GM19238 (cell line): Measurements from ENCODE around the gene F11R.
"Not testable (repeated sequence)": the region's sequence is repeated elsewhere in the genome, so short reads cannot be mapped to it uniquely, and the experiment has no call there.

ENCODE experiments used
- DNase-seq: peaks from one replicate; pipeline ENCODE4 v3.0.0; 2011; ENCODE audit warnings: low spot score; ENCODE audit not compliant: insufficient read length

Gene F11R

DNA sequence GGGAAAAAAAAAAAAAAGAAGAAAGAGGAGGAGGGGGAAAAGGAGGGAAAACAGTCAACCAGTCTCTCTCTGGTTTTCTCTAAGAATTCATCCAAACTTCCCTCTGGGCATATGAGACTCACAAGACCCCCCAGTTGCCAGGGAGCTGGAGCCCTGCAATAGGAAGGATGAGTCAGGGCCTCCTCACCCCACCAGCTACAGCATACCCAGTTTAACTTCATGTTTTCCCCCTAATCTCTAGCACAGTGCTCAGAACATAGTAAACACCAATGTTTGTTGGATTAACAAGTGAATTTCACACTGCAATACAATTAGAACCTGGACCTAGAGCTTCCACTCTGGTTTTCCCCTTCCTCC, 7.8 kb downstream of the F11R start:
- no peak for DNase-seq

DNA sequence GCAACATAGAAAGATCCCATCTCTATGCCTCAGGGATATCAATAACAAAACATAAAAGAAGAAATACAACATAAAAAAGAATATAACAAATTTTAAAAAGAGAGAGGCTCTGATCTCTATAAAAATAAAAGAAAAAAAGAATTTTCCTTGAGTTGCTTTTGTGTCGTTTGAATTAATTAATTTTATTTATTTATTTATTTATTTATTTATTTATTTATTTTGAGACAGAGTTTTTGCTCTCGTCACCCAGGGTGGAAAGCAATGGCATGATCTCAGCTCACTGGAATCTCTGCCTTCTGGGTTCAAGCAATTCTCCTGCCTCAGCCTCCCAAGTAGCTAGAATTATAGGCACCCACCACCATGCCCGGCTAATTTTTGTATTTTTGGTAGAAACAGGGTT, 8.5 kb downstream of the F11R start:
- no peak for DNase-seq

DNA sequence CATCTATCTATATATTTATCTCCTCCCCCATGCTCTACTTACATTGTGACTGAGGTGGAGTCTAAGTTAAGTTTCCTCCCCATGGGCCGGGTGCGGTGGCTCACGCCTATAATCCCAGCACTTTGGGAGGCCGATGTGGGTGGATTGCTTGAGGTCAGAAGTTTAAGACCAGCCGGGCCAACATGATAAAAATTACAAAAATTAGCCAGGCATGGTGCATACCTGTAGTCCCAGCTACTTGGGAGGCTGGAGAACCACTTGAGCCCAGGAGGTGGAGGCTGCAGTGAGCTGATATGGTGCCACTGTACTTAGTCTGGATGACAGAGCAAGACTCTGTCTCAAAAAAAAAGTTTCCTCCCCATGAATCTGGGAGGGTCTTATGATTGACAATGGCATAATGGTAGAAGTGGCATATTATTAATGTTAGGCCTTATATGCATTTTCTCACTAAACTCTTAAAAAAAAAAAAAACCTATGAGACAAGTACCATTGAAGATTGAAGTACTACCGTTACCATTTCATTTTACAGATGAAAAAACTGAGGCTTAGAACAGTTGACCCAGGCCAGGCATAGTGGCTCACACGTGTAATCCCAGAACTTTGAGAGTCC, 11.2 kb downstream of the F11R start:
- DNase-seq, result no peak

DNA sequence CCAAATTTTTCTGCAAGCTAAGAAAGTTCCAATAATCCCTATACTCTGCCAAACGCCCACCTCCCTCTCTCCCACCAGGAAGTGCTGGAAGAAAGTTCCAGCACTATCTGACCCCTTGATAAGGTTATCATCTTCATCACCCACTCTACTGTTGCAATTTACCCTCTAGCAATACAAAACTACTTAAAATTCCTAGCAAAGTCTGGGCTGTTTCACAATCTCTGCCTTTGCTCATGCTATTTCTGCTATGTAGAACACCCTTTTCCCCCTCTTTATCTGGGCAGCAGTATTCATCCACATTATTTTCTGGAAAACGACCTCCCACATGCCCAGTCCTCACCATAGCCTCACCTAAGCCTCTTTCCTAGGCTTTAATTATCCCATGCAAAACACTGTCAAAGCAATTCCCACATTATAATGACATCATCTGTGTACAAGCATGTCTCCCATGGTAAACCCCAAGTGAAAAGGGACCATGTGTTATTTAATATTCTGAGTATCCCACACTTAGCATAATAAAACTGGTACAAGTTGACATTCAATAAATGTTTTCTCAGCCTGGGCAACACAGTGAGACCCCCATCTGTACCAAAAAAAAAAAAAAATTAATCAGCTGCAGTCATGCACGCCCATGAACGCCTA, 12.0 kb downstream of the F11R start:
- no peak for DNase-seq

DNA sequence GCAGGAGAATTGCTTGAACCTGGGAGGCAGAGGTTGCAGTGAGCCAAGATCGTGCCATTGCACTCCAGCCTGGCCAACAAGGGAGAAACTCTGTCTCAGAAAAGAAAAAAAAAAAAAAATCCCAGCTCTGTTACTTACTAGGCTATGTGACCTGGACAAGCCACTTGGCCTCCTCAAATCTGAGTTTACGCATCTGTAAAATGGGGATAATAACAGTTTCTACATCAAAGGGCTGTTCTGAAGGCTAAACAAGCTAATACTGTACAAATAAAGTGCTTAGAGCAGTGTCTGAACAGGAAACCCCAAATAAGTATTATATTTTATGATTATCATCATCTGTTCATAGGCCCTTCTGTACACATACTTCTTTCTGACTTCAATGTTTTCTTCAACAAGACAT, 13.6 kb downstream of the F11R start:
- DNase-seq, result no peak

DNA sequence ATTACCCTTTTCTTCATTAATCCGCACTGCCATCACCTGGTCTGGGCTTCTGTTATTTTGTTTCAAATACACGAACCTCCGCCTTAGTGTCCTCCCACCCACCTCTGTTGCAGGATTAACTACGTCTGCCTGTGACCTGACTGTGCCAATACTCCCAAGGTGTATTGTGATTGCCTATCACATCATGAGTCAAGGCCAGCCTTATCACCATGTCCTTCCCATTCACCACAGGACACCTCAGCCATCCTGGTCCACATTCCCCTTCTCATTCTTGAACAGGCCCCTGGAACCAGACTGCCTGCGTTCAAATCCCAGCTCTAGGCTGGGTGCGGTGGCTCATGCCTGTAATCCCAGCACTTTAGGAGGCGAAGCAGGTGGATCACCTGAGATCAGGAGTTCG, 14.4 kb downstream of the F11R start:
- DNase-seq, result no peak

DNA sequence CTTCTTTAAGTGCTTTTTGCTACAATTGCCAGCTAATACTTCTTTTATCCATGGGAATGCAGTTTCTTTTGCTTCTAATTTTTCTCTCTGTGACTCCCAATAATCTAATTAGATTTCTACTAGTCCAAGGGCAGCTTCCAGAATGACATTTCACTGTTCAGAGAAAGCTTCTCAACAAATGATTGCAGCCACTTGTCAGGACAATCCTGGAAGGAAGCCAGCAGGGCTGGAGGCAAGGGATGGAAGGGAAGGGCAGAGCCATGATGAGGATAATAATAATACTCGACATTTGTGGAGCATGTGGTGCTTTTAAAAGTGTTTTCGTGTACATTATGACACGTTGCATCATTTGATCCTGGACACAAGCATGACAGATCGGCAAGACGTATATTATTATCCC, 19.4 kb downstream of the F11R start:
- no peak for DNase-seq

DNA sequence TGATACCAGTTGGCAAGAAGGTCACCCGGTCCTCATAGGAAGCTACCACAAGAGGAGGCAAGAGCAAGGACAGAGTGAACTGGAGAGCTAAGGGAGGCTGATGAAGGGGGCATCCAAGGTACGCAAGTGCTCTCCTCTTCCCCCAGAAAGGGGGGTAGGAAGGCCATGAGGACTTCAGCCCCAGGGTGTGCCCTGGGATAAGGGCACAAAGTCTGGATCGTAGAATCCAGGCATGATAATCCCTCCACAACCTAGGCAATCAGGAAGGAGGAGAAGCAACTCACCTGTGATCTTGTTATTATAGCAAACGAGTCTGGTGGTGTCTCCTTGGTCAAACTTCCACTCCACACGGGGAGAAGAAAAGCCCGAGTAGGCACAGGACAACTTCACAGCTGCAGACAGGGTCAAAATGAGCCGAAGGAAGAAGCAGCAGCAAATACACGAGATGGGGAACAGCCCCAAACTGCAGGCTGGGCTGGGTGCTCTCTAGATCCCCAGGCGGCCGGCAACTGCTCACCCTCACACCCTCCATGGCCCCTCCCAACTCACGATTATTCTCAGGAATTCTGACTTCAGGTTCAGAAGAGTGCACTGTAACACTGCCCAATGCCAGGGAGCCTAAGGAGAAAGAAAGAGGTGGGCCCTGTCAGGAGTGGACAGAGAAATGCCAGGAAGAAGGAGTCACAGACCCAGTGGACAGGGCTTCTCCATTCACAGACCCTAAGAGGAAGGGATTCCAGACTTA, 20.0 kb downstream of the F11R start:
- DNase-seq, result no peak

DNA sequence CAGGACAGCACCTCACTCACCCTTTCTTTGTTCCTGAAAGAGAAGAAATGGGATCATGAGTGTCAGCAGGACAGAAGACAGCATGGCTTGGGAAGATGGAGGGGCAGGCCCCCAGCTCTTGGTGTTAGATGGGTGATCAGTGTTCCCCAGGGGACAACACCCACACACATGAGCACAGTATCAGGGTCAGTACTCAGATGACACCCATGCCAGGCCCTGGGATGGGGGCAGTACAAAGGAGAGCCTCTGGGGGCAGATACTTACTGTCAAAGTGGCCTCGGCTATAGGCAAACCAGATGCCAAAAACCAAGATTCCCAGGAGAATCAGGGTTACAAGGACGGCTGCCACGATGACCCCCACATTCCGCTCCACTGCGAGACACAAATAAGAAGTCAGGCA, 21.6 kb downstream of the F11R start:
- no peak for DNase-seq

DNA sequence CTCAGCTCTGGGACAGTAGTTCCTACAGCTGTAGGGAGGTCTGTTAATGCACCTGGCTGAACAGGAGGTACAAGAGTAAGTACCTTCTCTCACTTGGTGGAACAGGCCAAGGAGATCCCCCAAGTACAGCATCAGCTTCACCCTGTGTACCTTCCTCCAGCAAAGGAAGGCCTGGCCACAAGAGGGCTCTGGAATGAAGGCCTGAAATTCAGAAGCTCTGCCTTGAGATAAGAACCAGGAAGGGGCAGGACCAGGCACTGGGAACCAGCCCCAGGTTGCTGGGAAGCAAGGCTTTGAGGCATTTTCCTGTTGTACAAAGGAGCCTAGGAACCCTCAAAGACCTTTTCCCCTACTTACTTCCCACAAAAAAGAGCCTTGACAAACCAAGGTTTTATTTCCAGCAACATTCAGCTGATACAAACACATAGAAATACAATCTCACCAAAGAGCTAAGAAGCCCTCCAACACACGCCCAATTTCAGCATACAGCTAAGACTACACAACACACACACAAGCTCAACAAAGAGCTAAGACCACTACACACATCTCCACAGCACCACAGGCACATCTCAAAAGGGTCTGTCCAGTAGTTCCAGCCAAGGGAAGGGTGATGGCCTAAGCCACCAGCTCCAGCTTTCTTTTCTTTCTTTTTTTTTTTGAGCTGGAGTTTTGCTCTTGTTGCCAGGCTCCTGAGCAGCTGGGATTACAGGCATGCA, 23.5 kb downstream of the F11R start:
- DNase-seq, result peak; percentile 39

DNA sequence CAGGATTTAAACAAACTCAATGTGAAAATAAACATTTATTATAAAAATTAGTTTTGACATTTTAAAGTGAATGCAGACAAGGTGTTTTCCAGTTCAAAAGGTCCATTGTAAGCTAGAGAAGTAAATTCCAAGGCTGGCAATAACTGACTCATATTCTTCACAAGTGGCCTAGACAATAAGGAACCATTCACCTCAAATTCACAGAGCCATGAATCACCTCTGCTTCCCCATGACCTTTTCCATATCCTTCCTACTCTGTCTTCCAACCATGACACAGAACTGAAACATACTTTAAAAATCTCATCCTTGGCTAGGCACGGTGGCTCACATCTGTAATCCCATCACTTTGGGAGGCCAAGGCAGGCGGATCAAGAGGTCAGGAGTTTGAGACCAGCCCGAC, 24.8 kb downstream of the F11R start:
- no peak for DNase-seq

DNA sequence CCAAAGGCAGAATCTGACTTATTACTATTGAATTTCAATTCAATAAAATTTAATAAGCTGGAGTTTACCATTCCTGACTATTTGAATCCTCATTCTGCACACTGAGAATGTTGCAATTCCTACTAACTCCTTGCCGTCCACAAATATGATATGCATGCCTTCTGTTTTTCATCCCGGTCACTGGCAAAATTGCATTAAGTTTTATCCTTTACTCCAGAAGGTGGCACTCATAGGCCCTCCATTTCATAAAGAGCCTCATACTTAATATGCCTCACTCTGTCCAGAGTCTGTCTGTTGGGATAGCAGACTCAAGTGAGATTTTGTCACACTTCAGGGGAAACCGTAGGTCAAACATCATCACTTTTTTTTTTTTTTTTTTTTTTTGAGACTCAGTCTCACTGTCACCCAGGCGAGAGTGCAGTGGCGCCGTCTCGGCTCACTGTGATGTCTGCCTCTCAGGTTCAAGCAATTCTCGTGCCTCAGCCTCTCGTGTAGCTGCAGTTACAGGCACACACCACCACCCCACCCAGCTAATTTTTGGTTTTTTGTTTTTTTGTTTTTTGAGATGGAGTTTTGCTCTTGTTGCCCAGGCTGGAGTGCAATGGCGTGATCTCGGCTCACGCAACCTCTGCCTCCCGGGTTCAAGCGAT, 27.3 kb downstream of the F11R start:
- DNase-seq, result no peak

DNA sequence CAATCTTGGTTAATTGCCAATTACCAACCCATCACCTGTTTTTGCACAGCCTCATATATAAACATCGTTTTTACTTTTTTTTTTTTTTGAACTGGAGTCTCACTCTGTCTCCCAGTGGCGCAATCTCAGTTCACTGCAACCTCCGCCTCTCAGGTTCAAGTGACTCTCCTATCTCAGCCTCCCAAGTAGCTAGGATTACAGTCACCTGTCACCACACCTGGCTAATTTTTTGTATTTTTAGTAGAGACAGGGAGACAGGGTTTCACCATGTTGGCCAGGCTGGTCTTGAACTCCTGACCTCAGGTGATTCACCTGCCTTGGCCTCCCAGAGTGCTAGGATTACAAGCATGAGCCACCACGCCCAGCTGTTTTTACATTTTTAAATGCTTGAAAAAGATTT, 28.9 kb downstream of the F11R start:
- DNase-seq, result not testable (repeated sequence)

DNA sequence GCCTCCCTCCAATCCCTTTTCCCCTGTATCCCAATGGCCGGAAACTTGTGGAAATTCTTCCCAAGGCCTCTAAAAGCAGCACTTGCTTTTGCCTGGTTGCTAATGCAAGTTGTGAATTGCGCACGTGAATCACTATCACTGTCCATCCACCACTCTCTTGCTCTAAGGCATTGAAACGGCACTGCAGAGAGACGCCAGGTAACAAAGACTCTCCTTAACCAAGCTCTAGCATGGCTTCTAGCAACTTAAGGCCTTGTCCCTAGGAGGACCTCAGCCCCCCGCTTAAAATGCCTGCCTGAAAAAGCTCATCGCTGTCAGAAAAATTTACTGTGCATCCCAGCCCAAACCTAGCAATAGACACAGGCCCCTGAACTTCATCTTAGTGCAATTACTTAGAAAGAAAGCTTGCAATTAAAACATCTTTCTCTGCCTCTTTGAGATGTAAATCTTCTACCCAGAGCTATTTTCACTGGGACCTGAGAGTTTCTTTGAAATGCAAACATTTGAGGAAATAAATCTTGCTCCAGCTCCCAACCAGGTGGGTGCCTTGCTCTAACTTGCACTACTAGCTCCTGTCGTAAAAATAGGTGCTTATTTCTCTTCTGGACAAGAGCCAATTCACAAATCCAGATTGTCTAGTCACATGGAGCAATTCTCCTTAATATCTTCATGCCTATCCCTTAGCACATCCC, 33.4 kb downstream of the F11R start:
- no peak for DNase-seq

DNA sequence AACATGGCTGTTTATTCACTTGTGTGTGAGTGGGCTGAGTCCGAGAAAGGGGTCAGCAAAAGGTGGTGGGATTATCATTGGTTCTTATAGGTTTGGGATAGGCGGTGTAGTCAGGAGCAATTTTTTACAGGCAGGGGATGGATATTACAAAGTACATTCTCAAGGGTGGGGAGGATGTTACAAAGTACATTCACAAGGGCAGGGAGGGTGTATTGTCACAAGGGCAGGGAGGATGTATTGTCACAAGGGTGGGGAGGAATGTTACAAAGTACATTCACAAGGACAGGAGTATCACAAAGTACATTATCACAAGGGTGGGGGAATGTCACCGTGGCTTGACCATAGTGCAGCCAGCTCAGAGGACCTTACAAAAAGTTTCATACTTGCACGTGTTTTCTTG, 35.2 kb downstream of the F11R start:
- DNase-seq, result no peak

DNA sequence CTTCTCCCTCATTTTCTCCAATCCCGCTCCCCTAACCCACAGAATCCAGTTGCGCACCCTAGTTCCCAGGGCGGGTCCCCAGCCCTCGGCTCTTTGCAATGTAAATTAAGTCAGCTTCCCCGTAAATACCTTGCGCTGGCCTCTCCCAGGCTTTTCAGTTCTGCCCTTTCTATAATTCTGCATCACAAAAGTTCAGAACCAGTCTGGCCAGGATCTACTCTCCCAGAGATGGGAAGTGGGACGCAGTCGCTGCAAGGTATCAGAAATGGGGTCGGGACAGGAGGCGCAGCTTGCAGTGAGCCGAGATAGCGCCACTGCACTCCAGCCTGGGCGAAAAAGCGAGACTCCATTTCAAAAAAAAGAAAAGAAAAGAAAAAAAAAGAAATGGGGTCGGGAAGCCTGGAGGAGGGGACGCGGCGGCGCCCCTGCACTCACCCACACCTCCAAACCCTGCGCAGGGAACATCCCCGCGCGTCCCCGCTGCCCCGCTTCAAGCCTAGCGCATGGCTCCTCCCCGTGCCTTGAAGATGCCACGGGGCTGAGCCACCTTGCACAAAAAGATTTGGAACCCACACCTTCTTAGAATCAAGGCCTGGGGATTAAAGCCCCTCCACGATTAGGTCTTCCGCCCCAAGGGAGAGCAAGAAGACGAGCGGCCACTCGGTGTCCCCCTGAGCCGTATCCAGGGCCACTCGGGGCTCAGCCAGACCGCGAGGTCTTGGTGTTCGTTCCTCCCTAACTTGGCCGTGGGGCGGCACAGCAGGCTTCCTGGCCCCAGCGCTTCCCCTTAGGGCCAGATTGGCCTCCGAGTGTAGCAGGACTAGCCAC, 39.2 kb downstream of the F11R start:
- DNase-seq, result no peak

DNA sequence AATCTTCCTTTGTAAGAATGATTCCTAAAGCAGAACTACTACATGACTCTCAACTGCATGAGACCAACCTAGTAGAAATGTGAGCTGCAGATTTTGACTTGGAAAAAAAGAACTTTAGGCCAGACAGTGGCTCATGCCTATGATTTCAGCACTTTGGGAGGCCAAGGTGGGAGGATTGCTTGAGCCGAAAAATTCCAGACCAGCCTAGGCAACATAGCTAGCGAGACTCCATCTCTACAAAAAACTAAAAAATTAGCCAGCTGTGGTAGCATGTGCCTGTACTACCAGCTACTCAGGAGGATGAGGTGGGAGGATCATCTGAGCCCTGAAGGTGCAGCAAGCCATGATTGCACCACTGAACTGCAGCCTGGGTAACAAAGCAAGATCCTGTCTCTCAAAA, 41.7 kb downstream of the F11R start:
- DNase-seq, result no peak

DNA sequence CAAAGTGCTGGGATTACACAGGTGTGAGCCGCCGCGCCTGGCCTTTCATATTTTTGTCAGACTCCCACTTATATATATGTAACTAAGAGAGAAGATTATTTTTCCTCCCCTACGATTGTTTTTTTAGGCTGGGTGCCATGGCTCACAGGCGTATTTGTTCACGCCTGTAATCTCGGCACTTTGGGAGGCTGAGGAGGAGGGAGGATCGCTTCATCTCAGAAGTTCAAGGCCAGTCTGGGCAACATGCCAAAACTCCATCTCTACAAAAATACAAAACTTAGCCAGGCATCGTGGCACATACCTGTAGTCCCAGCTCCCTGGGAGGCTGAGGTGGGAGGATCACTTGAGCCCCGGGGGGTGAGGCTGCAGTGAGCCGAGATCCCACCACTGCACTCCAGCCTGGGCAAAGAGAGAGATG, 42.4 kb downstream of the F11R start:
- no peak for DNase-seq

DNA sequence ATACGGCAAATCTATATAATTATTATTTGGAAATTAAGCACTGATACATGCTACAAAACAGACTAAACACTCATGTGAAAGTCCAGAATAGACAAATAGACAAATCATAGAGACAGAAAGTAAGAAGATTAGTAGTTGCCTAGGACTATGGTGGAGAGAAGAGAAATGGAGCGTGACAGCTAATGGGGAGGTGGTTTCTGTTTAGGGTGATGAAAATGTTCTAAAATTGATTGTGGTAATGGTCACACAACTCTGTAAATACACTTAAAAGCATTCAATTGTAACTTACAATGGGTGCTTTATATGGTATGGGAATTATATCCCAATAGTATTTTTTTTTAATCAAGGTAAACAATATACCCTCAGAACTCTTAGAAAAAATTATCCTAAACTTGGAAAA, 45.9 kb downstream of the F11R start:
- DNase-seq, result no peak

DNA sequence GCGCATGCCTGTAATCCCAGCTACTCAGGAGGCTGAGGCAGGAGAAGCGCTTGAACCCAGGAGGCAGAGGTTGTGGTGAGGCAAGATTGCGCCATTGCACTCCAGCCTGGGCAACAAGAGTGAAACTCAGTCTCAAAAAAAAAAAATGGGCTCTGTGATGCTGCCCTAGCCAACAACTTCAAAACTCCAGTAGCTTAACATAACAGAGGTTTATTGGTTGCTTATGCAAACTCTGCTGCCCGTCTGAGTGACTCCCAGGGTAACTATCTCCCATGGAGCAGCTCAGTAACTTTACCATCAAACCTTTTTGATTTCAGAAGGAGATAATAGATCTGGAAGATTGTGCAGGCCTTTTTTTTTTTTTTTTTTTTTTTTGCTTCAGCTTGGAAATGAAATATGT, 47.5 kb downstream of the F11R start:
- DNase-seq, result no peak
